Neural progenitor cell (in vitro differentiated cells): ENCODE measurements around the gene TAGAP. TPM values are rescaled to one million over a fixed set of nuclear protein-coding genes. Genes with fewer than 3 reads are reported as not detected.

Experiments used
- DNase-seq: peaks from one replicate; pipeline ENCODE4 v3.0.0-alpha.2; 2016; ENCODE audit warnings: low spot score
- H2AFZ ChIP-seq: fragments of 200-600 bp; sonication (generic); replicated peaks from 2 replicates; pipeline ENCODE4 v1.6.1; 2016; ENCODE audit warnings: antibody characterized with exemption
- H3F3A ChIP-seq: fragments of 200-600 bp; sonication (generic); 2 replicates; pipeline ENCODE4 v1.6.1; 2016; ENCODE audit warnings: antibody characterized with exemption, low read depth
- H3K27ac ChIP-seq: fragments of 200-600 bp; sonication (generic); 2 replicates; pipeline ENCODE4 v1.5.1; 2016; ENCODE audit warnings: mild to moderate bottlenecking
- H3K27me3 ChIP-seq: fragments of 200-600 bp; sonication (generic); 2 replicates; pipeline ENCODE4 v1.6.1; 2016; ENCODE audit warnings: mild to moderate bottlenecking, moderate library complexity
- H3K36me3 ChIP-seq: fragments of 200-600 bp; sonication (generic); 2 replicates; pipeline ENCODE4 v1.5.1; 2016
- H3K4me1 ChIP-seq: fragments of 200-600 bp; sonication (generic); 2 replicates; pipeline ENCODE4 v1.6.1; 2016; ENCODE audit warnings: mixed run types
- H3K4me2 ChIP-seq: fragments of 200-600 bp; sonication (generic); 2 replicates; pipeline ENCODE4 v1.6.1; 2016
- H3K4me3 ChIP-seq: fragments of 200-600 bp; sonication (generic); 2 replicates; pipeline ENCODE4 v1.5.1; 2016
- H3K79me2 ChIP-seq: fragments of 200-600 bp; sonication (generic); 2 replicates; pipeline ENCODE4 v1.6.1; 2016; ENCODE audit warnings: low read depth
- H3K9ac ChIP-seq: fragments of 200-600 bp; sonication (generic); 2 replicates; pipeline ENCODE4 v1.6.1; 2016
- H3K9me3 ChIP-seq: fragments of 200-600 bp; sonication (generic); 2 replicates; pipeline ENCODE4 v1.5.1; 2016; ENCODE audit warnings: low read depth
- H4K20me1 ChIP-seq: fragments of 200-600 bp; sonication (generic); 2 replicates; pipeline ENCODE4 v1.6.1; 2016; ENCODE audit warnings: low read depth
- H3K27ac Mint-ChIP-seq: 3 replicates; pipeline ENCODE4 v1.8.0; 2021; ENCODE audit warnings: mixed read lengths
- H3K27me3 Mint-ChIP-seq: 2 replicates; pipeline ENCODE4 v1.8.0; 2022; ENCODE audit warnings: low read depth, mild to moderate bottlenecking, inconsistent platforms, moderate library complexity, mixed read lengths; ENCODE audit not compliant: insufficient read depth
- H3K36me3 Mint-ChIP-seq: 3 replicates; pipeline ENCODE4 v1.8.0; 2021; ENCODE audit warnings: mixed read lengths
- H3K4me1 Mint-ChIP-seq: 3 replicates; pipeline ENCODE4 v1.8.0; 2021; ENCODE audit warnings: mixed read lengths
- H3K4me3 Mint-ChIP-seq: 3 replicates; pipeline ENCODE4 v1.8.0; 2021; ENCODE audit warnings: mild to moderate bottlenecking, moderate library complexity, mixed read lengths
- H3K9me3 Mint-ChIP-seq: 3 replicates; pipeline ENCODE4 v1.8.0; 2020; ENCODE audit warnings: mixed read lengths
- CTCF ChIP-seq: fragments of 200-600 bp; sonication (generic); IDR thresholded peaks from 2 replicates; pipeline ENCODE4 v1.5.1; 2017; ENCODE audit warnings: antibody characterized with exemption, mild to moderate bottlenecking
- EZH2 ChIP-seq: fragments of 200-600 bp; sonication (generic); IDR thresholded peaks from 2 replicates; pipeline ENCODE4 v1.6.1; 2017; ENCODE audit warnings: antibody characterized with exemption, mild to moderate bottlenecking, moderate library complexity
- EZH2phosphoT487 ChIP-seq: fragments of 200-600 bp; sonication (generic); IDR thresholded peaks from 2 replicates; pipeline ENCODE4 v1.6.1; 2017; ENCODE audit warnings: antibody characterized with exemption
- total RNA-seq: library from RNA; depleted of rRNA; stranded (reverse); fragments of >200 nt; gene quantifications from 2 replicates; pipeline ENCODE4 v1.2.3, GENCODE V29; 2015; ENCODE audit warnings: low replicate concordance

TAGAP gene
- total RNA-seq, 1 donor from 2014 or later, result not detected

- no peaks in the 10 kb centered on the region for H3K27me3 Mint-ChIP-seq
- TF ChIP-seq EZH2 (no peak), EZH2phosphoT487 (no peak), CTCF (no peak)
Measured at GRCh38 chr6:159056432-159056831, 11.6 kb upstream of the TAGAP start.

GRCh38 chr6:159056003-159056402, 11.2 kb upstream of the TAGAP start:
- no peaks in the 10 kb centered on the region for H3K9me3 ChIP-seq
- peaks cover 4% of the 10 kb centered on the region for H3K4me1 ChIP-seq
- no peak for DNase-seq
- H3K4me1 Mint-ChIP-seq, result peaks cover 18% of the 10 kb centered on the region
- no peaks in the 10 kb centered on the region for H3K79me2 ChIP-seq
- no peaks in the 10 kb centered on the region for H3F3A ChIP-seq
- H3K27ac ChIP-seq, result no peak overlapping the region
- H3K4me3 ChIP-seq, result no peak overlapping the region
- H3K36me3 ChIP-seq, result no peaks in the 10 kb centered on the region
- H3K27me3 ChIP-seq, result no peaks in the 10 kb centered on the region
- no peak overlapping the region for H2AFZ ChIP-seq
- no peaks in the 10 kb centered on the region for H4K20me1 ChIP-seq
- no peaks in the 10 kb centered on the region for H3K36me3 Mint-ChIP-seq
- peak overlapping the region; percentile 69 for H3K27ac Mint-ChIP-seq
- no peak overlapping the region for H3K4me3 Mint-ChIP-seq
- H3K4me2 ChIP-seq, result no peak overlapping the region
- no peak overlapping the region for H3K9ac ChIP-seq
- H3K9me3 Mint-ChIP-seq, result peaks cover 2% of the 10 kb centered on the region
- TF ChIP-seq CTCF, result no peak
- no peak for TF ChIP-seq EZH2
- TF ChIP-seq EZH2phosphoT487, result no peak
- H3K27me3 Mint-ChIP-seq, result no peaks in the 10 kb centered on the region

More at GRCh38 chr6:159056432-159056831, 11.6 kb upstream of the TAGAP start:
- H3K36me3 Mint-ChIP-seq, result no peaks in the 10 kb centered on the region
- Histone ChIP-seq H4K20me1 (no peaks in the 10 kb centered on the region), H3K4me2 (no peak overlapping the region), H3K36me3 (no peaks in the 10 kb centered on the region), H2AFZ (no peak overlapping the region), H3K4me1 (peaks cover 4% of the 10 kb centered on the region), H3K27me3 (no peaks in the 10 kb centered on the region), H3K27ac (no peak overlapping the region), H3F3A (no peaks in the 10 kb centered on the region), H3K9me3 (no peaks in the 10 kb centered on the region), H3K4me3 (no peak overlapping the region), H3K79me2 (no peaks in the 10 kb centered on the region), H3K9ac (no peak overlapping the region)
- H3K4me3 Mint-ChIP-seq, result no peak overlapping the region
- H3K4me1 Mint-ChIP-seq, result peaks cover 18% of the 10 kb centered on the region
- DNase-seq, result no peak
- peaks cover 2% of the 10 kb centered on the region for H3K9me3 Mint-ChIP-seq
- H3K27ac Mint-ChIP-seq, result peak overlapping the region; percentile 46

- Histone ChIP-seq H3K27ac (no peak overlapping the region), H3K9ac (no peak overlapping the region), H3K9me3 (no peaks in the 10 kb centered on the region), H4K20me1 (no peaks in the 10 kb centered on the region), H3K4me2 (no peak overlapping the region), H3K4me3 (no peak overlapping the region), H3K79me2 (no peaks in the 10 kb centered on the region), H2AFZ (no peak overlapping the region), H3K4me1 (peaks cover 4% of the 10 kb centered on the region), H3K27me3 (no peaks in the 10 kb centered on the region), H3K36me3 (no peaks in the 10 kb centered on the region), H3F3A (no peaks in the 10 kb centered on the region)
- Mint-ChIP-seq H3K4me1 (peaks cover 18% of the 10 kb centered on the region), H3K9me3 (peaks cover 2% of the 10 kb centered on the region), H3K36me3 (no peaks in the 10 kb centered on the region), H3K27ac (no peak overlapping the region), H3K27me3 (no peaks in the 10 kb centered on the region), H3K4me3 (no peak overlapping the region)
- TF ChIP-seq EZH2phosphoT487 (no peak), EZH2 (no peak), CTCF (no peak)
- no peak for DNase-seq
Measured at GRCh38 chr6:159053781-159054398, 9.1 kb upstream of the TAGAP start.
